ENCODE results near the gene CMSS1.

The CMSS1 gene

DNA sequence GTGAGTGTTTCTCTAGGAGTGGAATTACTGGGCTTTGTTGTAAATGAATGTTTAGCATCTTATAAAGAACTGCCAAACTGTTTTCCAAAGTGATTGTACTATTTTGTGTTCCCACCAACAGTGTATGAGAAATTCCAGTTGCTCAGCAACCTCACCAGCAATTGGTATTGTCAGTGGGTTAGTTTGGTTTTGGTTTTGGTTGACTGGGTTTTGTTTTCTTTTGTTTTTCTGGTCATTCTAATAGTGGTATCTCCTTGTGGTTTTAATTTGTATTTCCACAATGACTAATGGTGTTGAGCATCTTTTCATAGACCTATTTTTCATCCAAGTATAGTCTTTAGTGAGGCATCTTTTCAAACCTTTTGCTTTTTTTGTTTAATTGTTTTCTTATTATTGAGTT is 269.5 kb downstream of the CMSS1 start:
- no peaks in the 10 kb centered on the region for H3K27me3 ChIP-seq (ENCODE audit: insufficient read depth, poor library complexity, severe bottlenecking)
- H3K27ac ChIP-seq (replicated peaks) = no peak overlapping the region
- TF ChIP-seq POLR2AphosphoS5 (IDR thresholded peaks at IDR 0.05; ENCODE audit: low read depth) = no peak
- TF ChIP-seq, protein P1, sequence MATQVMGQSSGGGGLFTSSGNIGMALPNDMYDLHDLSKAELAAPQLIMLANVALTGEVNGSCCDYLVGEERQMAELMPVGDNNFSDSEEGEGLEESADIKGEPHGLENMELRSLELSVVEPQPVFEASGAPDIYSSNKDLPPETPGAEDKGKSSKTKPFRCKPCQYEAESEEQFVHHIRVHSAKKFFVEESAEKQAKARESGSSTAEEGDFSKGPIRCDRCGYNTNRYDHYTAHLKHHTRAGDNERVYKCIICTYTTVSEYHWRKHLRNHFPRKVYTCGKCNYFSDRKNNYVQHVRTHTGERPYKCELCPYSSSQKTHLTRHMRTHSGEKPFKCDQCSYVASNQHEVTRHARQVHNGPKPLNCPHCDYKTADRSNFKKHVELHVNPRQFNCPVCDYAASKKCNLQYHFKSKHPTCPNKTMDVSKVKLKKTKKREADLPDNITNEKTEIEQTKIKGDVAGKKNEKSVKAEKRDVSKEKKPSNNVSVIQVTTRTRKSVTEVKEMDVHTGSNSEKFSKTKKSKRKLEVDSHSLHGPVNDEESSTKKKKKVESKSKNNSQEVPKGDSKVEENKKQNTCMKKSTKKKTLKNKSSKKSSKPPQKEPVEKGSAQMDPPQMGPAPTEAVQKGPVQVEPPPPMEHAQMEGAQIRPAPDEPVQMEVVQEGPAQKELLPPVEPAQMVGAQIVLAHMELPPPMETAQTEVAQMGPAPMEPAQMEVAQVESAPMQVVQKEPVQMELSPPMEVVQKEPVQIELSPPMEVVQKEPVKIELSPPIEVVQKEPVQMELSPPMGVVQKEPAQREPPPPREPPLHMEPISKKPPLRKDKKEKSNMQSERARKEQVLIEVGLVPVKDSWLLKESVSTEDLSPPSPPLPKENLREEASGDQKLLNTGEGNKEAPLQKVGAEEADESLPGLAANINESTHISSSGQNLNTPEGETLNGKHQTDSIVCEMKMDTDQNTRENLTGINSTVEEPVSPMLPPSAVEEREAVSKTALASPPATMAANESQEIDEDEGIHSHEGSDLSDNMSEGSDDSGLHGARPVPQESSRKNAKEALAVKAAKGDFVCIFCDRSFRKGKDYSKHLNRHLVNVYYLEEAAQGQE (IDR thresholded peaks at IDR 0.05; ENCODE audit: insufficient replicate concordance, low read depth) = no peak
- TF ChIP-seq, protein P2, sequence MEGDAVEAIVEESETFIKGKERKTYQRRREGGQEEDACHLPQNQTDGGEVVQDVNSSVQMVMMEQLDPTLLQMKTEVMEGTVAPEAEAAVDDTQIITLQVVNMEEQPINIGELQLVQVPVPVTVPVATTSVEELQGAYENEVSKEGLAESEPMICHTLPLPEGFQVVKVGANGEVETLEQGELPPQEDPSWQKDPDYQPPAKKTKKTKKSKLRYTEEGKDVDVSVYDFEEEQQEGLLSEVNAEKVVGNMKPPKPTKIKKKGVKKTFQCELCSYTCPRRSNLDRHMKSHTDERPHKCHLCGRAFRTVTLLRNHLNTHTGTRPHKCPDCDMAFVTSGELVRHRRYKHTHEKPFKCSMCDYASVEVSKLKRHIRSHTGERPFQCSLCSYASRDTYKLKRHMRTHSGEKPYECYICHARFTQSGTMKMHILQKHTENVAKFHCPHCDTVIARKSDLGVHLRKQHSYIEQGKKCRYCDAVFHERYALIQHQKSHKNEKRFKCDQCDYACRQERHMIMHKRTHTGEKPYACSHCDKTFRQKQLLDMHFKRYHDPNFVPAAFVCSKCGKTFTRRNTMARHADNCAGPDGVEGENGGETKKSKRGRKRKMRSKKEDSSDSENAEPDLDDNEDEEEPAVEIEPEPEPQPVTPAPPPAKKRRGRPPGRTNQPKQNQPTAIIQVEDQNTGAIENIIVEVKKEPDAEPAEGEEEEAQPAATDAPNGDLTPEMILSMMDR (IDR thresholded peaks at IDR 0.05; ENCODE audit: insufficient read depth, low read length) = no peak
- TF ChIP-seq SPI1 (IDR thresholded peaks at IDR 0.05; ENCODE audit: borderline replicate concordance, low read depth) = no peak
- TF ChIP-seq GABPA (IDR thresholded peaks at IDR 0.05; ENCODE audit: low read depth) = no peak
- no peak overlapping the region for H3K4me3 ChIP-seq (replicated peaks; ENCODE audit: insufficient read depth, low read length)
- no peak for DNase-seq (ENCODE audit: low read depth in 1 of 2, low spot score in 1 of 2)

GRCh38 chr3:100088735-100089368 is 271.2 kb downstream of the CMSS1 start:
- DNase-seq (ENCODE audit: low read depth in 1 of 2, low spot score in 1 of 2) = no peak
- TF ChIP-seq, protein P1 (IDR thresholded peaks at IDR 0.05; ENCODE audit: insufficient replicate concordance, low read depth) = no peak
- TF ChIP-seq POLR2AphosphoS5 (IDR thresholded peaks at IDR 0.05; ENCODE audit: low read depth) (no peak), GABPA (IDR thresholded peaks at IDR 0.05; ENCODE audit: low read depth) (no peak), SPI1 (IDR thresholded peaks at IDR 0.05; ENCODE audit: borderline replicate concordance, low read depth) (no peak)
- TF ChIP-seq, protein P2 (IDR thresholded peaks at IDR 0.05; ENCODE audit: insufficient read depth, low read length) = no peak
- H3K27me3 ChIP-seq (ENCODE audit: insufficient read depth, poor library complexity, severe bottlenecking) = no peaks in the 10 kb centered on the region
- peak overlapping the region; percentile 68 for H3K27ac ChIP-seq (replicated peaks)
- no peak overlapping the region for H3K4me3 ChIP-seq (replicated peaks; ENCODE audit: insufficient read depth, low read length)

DNA sequence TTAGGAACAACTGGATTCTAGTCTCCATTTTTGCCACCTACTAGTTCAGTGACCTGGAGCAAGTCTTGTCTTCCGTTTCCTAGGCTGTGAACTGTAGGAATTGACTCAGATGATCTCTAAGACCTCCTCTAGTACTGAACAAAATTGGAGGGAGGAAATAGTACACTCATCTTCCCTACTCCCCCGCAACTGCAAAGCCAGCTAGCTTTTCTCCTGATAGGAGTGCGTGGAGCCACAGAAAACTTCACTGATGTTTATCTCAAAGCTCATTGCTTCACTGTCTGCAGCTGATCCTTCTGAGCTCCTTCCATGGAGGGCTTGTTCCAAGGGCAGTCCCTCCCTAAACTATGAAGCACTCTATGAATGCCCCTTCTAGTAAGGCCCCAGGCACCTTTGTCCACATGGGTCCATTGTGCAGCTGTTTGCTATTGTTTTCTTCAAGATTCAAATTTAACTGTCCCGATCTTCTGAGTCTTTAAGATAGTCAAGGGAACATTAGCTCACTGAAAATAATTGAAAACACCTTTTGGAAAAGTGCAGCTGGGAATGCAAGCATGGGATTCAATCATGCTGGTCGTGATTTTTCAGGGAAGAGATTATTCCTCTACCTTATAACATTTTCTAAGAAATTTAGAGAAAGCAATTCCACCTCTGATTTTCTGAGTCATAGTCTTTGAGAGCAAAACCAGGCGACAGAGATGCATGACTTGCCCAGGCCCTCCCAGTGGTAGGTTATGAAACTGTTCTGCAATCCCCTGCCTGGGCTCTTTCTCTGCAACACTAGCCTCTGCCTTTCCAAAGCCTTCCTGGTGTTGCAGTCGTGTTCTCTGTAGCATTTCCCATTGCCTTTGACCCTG is 272.4 kb downstream of the CMSS1 start:
- Histone ChIP-seq H3K27me3 (ENCODE audit: insufficient read depth, poor library complexity, severe bottlenecking) (no peaks in the 10 kb centered on the region), H3K27ac (replicated peaks) (peak overlapping the region; percentile 68), H3K4me3 (replicated peaks; ENCODE audit: insufficient read depth, low read length) (no peak overlapping the region)
- no peak for TF ChIP-seq GABPA (IDR thresholded peaks at IDR 0.05; ENCODE audit: low read depth)
- TF ChIP-seq SPI1 (IDR thresholded peaks at IDR 0.05; ENCODE audit: borderline replicate concordance, low read depth) = no peak
- 0 out of 2 replicates have a peak, but pooled peaks have one; percentile 20 for TF ChIP-seq POLR2AphosphoS5 (IDR thresholded peaks at IDR 0.05; ENCODE audit: low read depth)
- TF ChIP-seq, protein P2 (IDR thresholded peaks at IDR 0.05; ENCODE audit: insufficient read depth, low read length) = peak; percentile 41
- DNase-seq (ENCODE audit: low read depth in 1 of 2, low spot score in 1 of 2) = peak in 1 of 2 experiments; percentile 90
